ENCODE measurements around the gene VIPR1.

The VIPR1 gene

GRCh38 chr3:42519568-42519962 is 17.1 kb downstream of the VIPR1 start:
- H3K4me3 ChIP-seq (ENCODE audit: low read depth, low read length): no peak overlapping the region
- no peak for DNase-seq (ENCODE audit: low read depth)
- TF ChIP-seq, protein P1, sequence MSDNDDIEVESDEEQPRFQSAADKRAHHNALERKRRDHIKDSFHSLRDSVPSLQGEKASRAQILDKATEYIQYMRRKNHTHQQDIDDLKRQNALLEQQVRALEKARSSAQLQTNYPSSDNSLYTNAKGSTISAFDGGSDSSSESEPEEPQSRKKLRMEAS (IDR thresholded peaks at IDR 0.05; ENCODE audit: low read depth, low read length): no peak
- no peak for TF ChIP-seq POLR2A (IDR thresholded peaks at IDR 0.05; ENCODE audit: extremely low read depth, insufficient read length)
- TF ChIP-seq MYC (IDR thresholded peaks at IDR 0.05; ENCODE audit: low read depth, low read length): no peak
- no peak for TF ChIP-seq CTCF (IDR thresholded peaks at IDR 0.05; ENCODE audit: low read depth, low read length)

DNA sequence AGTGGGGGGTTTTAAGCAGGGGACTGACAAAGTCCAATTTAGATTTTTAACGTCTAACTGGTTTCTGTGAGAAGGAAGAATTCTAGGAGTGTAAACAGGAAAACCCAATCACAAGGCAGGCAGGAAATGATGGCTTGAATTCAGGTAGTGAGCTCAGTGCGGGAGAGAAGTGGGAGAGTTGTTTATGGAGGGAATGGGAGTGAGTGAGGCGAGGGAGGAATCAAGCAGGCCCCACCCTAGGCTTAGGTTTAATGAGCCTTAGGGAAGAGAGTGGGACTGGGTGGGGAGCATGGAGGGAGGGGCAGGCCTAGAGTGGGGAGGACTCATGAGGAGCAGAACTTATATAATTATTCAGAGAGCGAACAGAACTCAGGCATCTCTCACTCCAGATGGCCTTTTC is 17.9 kb downstream of the VIPR1 start:
- DNase-seq (ENCODE audit: low read depth): no peak
- no peak overlapping the region for H3K4me3 ChIP-seq (ENCODE audit: low read depth, low read length)
- TF ChIP-seq POLR2A (IDR thresholded peaks at IDR 0.05; ENCODE audit: extremely low read depth, insufficient read length): no peak
- TF ChIP-seq MYC (IDR thresholded peaks at IDR 0.05; ENCODE audit: low read depth, low read length): no peak
- no peak for TF ChIP-seq CTCF (IDR thresholded peaks at IDR 0.05; ENCODE audit: low read depth, low read length)
- TF ChIP-seq, protein P1 (IDR thresholded peaks at IDR 0.05; ENCODE audit: low read depth, low read length): no peak

DNA sequence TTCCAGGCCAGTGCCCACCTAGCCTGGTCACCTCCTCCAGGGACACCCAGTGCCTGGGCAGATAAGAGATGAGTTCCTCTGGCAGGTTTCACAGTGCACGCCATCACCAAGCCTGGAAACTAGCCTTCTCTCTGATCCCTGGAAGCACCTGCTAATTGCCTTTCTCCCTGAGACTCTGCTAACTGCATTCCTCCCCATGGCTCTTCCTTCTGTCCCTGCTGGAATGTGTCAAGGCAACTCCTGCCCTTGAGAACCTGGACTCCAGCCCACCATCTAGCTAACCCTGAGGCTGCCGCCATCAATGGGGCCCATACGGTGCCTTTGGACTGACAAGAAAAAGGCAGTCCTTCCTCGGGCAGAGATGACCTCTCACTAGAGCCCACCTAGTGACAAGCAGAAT is 18.5 kb downstream of the VIPR1 start:
- H3K4me3 ChIP-seq (ENCODE audit: low read depth, low read length): no peak overlapping the region
- DNase-seq (ENCODE audit: low read depth): no peak
- TF ChIP-seq, protein P1 (IDR thresholded peaks at IDR 0.05; ENCODE audit: low read depth, low read length): no peak
- no peak for TF ChIP-seq MYC (IDR thresholded peaks at IDR 0.05; ENCODE audit: low read depth, low read length)
- no peak for TF ChIP-seq CTCF (IDR thresholded peaks at IDR 0.05; ENCODE audit: low read depth, low read length)
- TF ChIP-seq POLR2A (IDR thresholded peaks at IDR 0.05; ENCODE audit: extremely low read depth, insufficient read length): no peak

GRCh38 chr3:42524751-42525150 is 22.3 kb downstream of the VIPR1 start:
- TF ChIP-seq MYC (IDR thresholded peaks at IDR 0.05; ENCODE audit: low read depth, low read length) (no peak), CTCF (IDR thresholded peaks at IDR 0.05; ENCODE audit: low read depth, low read length) (no peak), POLR2A (IDR thresholded peaks at IDR 0.05; ENCODE audit: extremely low read depth, insufficient read length) (no peak)
- no peak for DNase-seq (ENCODE audit: low read depth)
- no peak overlapping the region for H3K4me3 ChIP-seq (ENCODE audit: low read depth, low read length)

- TF ChIP-seq CTCF (IDR thresholded peaks at IDR 0.05; ENCODE audit: low read depth, low read length) (no peak), POLR2A (IDR thresholded peaks at IDR 0.05; ENCODE audit: extremely low read depth, insufficient read length) (no peak), MYC (IDR thresholded peaks at IDR 0.05; ENCODE audit: low read depth, low read length) (no peak)
- TF ChIP-seq, protein P1 (IDR thresholded peaks at IDR 0.05; ENCODE audit: low read depth, low read length): no peak
Observed at GRCh38 chr3:42525212-42525611, 22.8 kb downstream of the VIPR1 start.

DNA sequence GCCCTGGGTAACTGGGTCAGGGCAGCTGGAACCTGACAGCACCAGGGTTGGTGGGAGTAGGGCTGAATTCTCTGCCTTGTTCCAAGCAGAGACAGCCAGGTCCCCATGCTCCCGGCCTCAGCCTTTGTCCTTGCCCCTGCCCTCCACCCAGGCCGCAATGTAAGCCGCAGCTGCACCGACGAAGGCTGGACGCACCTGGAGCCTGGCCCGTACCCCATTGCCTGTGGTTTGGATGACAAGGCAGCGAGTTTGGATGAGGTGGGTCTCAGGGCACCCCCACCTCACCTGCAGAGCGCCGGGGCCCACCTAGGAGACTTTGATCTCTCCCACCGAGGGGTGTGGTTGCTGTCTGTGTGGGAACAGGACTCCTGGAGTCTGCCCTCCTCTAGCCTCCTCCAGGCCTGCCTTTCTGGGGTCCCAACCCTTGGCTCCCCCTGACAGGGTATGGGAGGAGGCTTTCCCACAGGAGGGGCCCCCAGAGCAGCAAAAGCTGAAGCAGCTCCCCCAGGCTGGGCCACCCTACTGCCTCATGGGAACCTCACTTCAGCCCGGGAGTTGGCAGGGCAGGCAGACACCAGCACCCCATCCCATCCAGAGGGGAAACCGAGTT is 23.4 kb downstream of the VIPR1 start:
- no peak overlapping the region for H3K4me3 ChIP-seq (ENCODE audit: low read depth, low read length)
- no peak for TF ChIP-seq CTCF (IDR thresholded peaks at IDR 0.05; ENCODE audit: low read depth, low read length)
- TF ChIP-seq MYC (IDR thresholded peaks at IDR 0.05; ENCODE audit: low read depth, low read length): no peak
- TF ChIP-seq, protein P1 (IDR thresholded peaks at IDR 0.05; ENCODE audit: low read depth, low read length): no peak
- no peak for TF ChIP-seq POLR2A (IDR thresholded peaks at IDR 0.05; ENCODE audit: extremely low read depth, insufficient read length)
- DNase-seq (ENCODE audit: low read depth): no peak

More at GRCh38 chr3:42525212-42525611, 22.8 kb downstream of the VIPR1 start:
- no peak overlapping the region for H3K4me3 ChIP-seq (ENCODE audit: low read depth, low read length)
- no peak for DNase-seq (ENCODE audit: low read depth)

All from NB4 (cell line).